Lower lobe of right lung (tissue), 2 donors: ENCODE data around the gene MRPS11. TPM values are rescaled to one million over a fixed set of nuclear protein-coding genes. Genes with fewer than 3 reads are reported as not detected.
"Not testable (repeated sequence)": the region's sequence is repeated elsewhere in the genome, so short reads cannot be mapped to it uniquely, and the experiment has no call there.

Experiments
- ATAC-seq, 2 donors: fragments of 200-7000 bp; cut with Tn5 transposase; one replicate each; pipeline ENCODE4 v1.9.1; 2020 to 2022; ENCODE audit warnings: mild to moderate bottlenecking in 2 of 2, moderate library complexity in 2 of 2
- DNase-seq: peaks from one replicate; pipeline ENCODE4 v3.0.0-alpha.2; 2020
- H3K27ac ChIP-seq: fragments of 200-600 bp; one replicate; pipeline ENCODE4 v1.8.0; 2022
- H3K27me3 ChIP-seq: fragments of 200-600 bp; one replicate; pipeline ENCODE4 v1.8.0; 2022; ENCODE audit warnings: low read depth
- H3K36me3 ChIP-seq: fragments of 200-600 bp; one replicate; pipeline ENCODE4 v1.8.0; 2022; ENCODE audit warnings: mild to moderate bottlenecking
- H3K4me1 ChIP-seq: fragments of 200-600 bp; one replicate; pipeline ENCODE4 v1.8.0; 2022
- H3K4me3 ChIP-seq: fragments of 200-600 bp; one replicate; pipeline ENCODE4 v1.8.0; 2022; ENCODE audit warnings: mild to moderate bottlenecking
- H3K9me3 ChIP-seq: fragments of 200-600 bp; one replicate; pipeline ENCODE4 v1.8.0; 2022
- intact Hi-C: fragments of 100-400 bp; cut with DNase I; formaldehyde crosslinking; loops from one replicate; pipeline ENCODE4 v1.11.0; 2022
- total RNA-seq: library from RNA; stranded (reverse); fragmentation: NEBNext Ultra II Directional; extraction: Animal tissue kit (Norgen Biotek cat#: 25700); gene quantifications from one replicate; pipeline ENCODE4 v1.2.1, GENCODE V29; 2021
- TF ChIP-seq, protein P1 (sequence below): fragments of 200-600 bp; IDR thresholded peaks from one replicate; pipeline ENCODE4 v1.8.0; 2022; ENCODE audit warnings: antibody characterized with exemption, mild to moderate bottlenecking
- donor health status: DM: no; HTN: yes; CAD: no; lungs with severe emphysema.

The MRPS11 gene
- total RNA-seq, 1 donor from 2014 or later = 32.7 TPM

DNA sequence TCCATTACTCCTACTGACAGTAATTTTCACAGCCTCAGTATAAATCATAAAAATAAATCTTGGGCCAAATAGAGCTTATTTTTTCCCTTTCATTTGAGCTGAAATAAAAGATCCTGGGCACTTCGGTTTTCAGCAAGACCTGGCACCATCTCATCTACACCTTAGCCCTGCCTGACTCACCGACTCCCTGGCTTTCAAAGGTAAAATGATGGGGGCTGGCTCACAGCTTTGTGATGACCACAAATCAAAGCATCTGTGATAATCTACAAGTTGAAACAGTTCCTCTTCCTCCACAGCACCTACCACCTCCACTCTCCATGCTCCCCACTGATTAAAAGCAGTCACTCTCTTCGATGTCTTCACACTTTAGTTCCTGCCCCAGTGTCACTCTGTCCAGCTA, 51.4 kb downstream of the MRPS11 start:
- TF ChIP-seq, protein P1, sequence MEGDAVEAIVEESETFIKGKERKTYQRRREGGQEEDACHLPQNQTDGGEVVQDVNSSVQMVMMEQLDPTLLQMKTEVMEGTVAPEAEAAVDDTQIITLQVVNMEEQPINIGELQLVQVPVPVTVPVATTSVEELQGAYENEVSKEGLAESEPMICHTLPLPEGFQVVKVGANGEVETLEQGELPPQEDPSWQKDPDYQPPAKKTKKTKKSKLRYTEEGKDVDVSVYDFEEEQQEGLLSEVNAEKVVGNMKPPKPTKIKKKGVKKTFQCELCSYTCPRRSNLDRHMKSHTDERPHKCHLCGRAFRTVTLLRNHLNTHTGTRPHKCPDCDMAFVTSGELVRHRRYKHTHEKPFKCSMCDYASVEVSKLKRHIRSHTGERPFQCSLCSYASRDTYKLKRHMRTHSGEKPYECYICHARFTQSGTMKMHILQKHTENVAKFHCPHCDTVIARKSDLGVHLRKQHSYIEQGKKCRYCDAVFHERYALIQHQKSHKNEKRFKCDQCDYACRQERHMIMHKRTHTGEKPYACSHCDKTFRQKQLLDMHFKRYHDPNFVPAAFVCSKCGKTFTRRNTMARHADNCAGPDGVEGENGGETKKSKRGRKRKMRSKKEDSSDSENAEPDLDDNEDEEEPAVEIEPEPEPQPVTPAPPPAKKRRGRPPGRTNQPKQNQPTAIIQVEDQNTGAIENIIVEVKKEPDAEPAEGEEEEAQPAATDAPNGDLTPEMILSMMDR = no peak
- intact Hi-C loops = no loop called here
- no peaks in the 10 kb centered on the region for H3K9me3 ChIP-seq
- no peak overlapping the region for H3K27ac ChIP-seq
- no peaks in the 10 kb centered on the region for H3K4me1 ChIP-seq
- DNase-seq (no peak), ATAC-seq (no peak)
- H3K4me3 ChIP-seq = no peak overlapping the region
- H3K36me3 ChIP-seq = peaks cover 20% of the 10 kb centered on the region
- no peaks in the 10 kb centered on the region for H3K27me3 ChIP-seq

DNA sequence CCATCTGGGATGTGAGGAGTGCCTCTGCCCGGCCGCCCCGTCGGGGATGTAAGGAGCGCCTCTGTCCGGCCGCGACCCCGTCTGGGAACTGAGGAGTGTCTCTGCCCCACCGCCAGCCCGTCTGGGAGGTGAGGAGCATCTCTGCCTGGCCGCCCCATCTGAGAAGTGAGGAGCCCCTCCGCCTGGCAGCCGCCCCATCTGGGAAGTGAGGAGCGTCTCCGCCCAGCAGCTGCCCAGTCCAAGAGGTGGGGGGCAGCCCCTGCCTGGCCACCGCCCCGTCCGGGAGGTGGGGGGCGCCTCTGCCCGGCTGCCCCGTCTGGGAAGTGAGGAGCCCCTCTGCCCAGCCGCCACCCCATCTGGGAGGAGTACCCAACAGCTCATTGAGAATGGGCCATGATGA, 56.6 kb downstream of the MRPS11 start:
- H3K4me1 ChIP-seq, intact Hi-C loops, H3K27ac ChIP-seq, H3K9me3 ChIP-seq, DNase-seq, H3K27me3 ChIP-seq, ATAC-seq, H3K4me3 ChIP-seq: not testable (repeated sequence)
- peaks cover 24% of the 10 kb centered on the region for H3K36me3 ChIP-seq

DNA sequence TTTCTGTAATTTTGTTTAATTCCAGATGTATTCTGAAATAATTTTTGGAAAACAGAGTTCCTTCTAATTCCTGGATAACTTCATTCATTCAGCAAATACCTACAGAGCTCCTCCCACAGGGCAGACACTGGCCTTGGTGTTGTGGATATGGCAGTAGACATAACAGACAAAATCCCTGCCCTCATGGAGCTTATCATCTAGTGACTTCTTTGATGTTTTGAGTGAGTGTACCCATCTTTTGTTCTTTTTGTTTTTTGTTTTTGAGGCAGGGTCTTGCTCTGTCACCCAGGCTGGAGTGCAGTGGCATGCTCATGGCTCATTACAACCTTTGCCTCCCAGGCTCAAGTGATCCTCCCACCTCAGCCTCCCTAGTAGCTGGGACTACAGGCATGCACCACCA, 57.9 kb downstream of the MRPS11 start:
- H3K36me3 ChIP-seq = peaks cover 38% of the 10 kb centered on the region
- intact Hi-C loops = no loop called here
- H3K4me1 ChIP-seq = no peaks in the 10 kb centered on the region
- no peaks in the 10 kb centered on the region for H3K27me3 ChIP-seq
- no peak for DNase-seq
- TF ChIP-seq, protein P1 = no peak
- no peaks in the 10 kb centered on the region for H3K9me3 ChIP-seq
- no peak for ATAC-seq
- no peak overlapping the region for H3K4me3 ChIP-seq
- no peak overlapping the region for H3K27ac ChIP-seq

DNA sequence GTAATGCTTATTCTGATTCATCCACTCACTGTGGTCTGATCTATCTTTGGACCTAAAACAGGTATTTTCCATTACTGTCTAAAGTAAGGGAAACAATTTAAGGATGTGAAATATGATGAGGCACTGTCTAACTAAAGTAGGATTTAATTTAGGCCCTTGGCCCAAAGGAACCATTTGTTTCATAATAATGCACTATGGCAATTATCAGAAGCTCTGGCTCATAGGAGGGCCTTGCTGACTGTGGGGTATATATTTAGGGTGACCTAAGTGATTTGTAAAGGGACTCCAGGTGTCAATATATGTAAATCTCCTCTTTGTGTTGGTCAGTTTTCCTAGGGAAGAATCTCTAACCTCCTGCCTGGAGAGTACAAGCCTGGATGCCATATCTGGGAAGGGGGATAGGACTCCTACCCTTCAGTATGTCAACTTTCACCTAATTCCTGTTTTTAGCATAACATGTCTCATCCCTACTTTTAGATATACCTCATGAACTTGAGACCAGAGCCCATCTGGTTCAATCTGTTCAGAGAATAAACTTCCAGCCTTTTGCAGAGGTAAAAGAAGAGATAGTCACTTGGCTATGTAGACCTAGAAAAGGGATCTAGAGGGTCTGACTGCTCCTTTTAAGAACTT, 58.9 kb downstream of the MRPS11 start:
- intact Hi-C loops = no loop called here
- Histone ChIP-seq H3K27me3 (no peaks in the 10 kb centered on the region), H3K36me3 (peaks cover 47% of the 10 kb centered on the region), H3K27ac (no peak overlapping the region), H3K4me1 (no peaks in the 10 kb centered on the region), H3K4me3 (no peak overlapping the region), H3K9me3 (no peaks in the 10 kb centered on the region)
- ATAC-seq (no peak), DNase-seq (no peak)
- TF ChIP-seq, protein P1 = no peak

DNA sequence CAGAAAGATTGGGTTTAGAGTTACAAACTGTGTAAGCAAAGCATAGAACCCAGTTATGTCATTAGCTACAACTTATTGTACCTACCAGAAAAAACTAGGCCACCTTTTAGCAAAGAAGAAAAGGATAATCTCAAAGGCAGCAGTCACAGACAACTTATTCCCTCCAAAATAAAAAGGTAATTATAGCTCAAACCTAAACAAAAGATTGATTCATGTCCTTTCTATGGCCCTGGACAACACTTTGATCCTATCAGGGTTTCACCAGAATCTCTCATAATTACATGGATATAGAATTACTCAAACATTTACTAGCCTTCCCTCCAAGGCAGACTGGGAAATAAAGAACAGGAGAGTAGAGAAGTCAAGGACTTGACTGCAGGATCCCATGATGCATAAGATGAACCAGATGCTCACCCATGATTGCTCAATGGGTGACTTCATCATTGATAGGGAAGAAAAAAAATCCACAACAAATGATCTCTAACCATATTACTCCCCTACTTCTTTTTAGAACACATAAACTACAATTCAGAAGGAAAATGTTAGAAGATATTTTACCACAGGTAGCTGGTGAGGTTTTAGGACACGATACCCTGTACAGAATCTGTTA, 61.6 kb downstream of the MRPS11 start:
- ATAC-seq = no peak
- DNase-seq = no peak
- no peak overlapping the region for H3K4me3 ChIP-seq
- intact Hi-C loops = no loop called here
- no peaks in the 10 kb centered on the region for H3K9me3 ChIP-seq
- TF ChIP-seq, protein P1 = no peak
- H3K36me3 ChIP-seq = peaks cover 49% of the 10 kb centered on the region
- H3K27ac ChIP-seq = no peak overlapping the region
- no peaks in the 10 kb centered on the region for H3K4me1 ChIP-seq
- no peaks in the 10 kb centered on the region for H3K27me3 ChIP-seq

Other genes starting within 250 kb of the MRPS11 start
- gene NTRK3, start 211.0 kb upstream of the MRPS11 start, total RNA-seq = 3.5 TPM
- gene MRPL46, start 320 bp upstream of the MRPS11 start, total RNA-seq = 15.3 TPM
- 5.0 TPM for gene DET1, start 79.0 kb downstream of the MRPS11 start, total RNA-seq
- gene AEN, start 153.6 kb downstream of the MRPS11 start, total RNA-seq = 23.8 TPM
- 32.0 TPM for gene ISG20, start 171.3 kb downstream of the MRPS11 start, total RNA-seq